Stimulated activated CD4-positive, alpha-beta T cell treated with anti-CD3 and anti-CD28 coated beads, Interleukin-2, amount 100 ng/mL, for 4 hours (primary cell): ENCODE results near the gene RAI14.
"Not testable (repeated sequence)": the region's sequence is repeated elsewhere in the genome, so short reads cannot be mapped to it uniquely, and the experiment has no call there.

Experiments
- DNase-seq: peaks from one replicate; pipeline ENCODE4 v3.0.0-alpha.2; 2020; ENCODE audit warnings: low read depth

The RAI14 gene

DNA sequence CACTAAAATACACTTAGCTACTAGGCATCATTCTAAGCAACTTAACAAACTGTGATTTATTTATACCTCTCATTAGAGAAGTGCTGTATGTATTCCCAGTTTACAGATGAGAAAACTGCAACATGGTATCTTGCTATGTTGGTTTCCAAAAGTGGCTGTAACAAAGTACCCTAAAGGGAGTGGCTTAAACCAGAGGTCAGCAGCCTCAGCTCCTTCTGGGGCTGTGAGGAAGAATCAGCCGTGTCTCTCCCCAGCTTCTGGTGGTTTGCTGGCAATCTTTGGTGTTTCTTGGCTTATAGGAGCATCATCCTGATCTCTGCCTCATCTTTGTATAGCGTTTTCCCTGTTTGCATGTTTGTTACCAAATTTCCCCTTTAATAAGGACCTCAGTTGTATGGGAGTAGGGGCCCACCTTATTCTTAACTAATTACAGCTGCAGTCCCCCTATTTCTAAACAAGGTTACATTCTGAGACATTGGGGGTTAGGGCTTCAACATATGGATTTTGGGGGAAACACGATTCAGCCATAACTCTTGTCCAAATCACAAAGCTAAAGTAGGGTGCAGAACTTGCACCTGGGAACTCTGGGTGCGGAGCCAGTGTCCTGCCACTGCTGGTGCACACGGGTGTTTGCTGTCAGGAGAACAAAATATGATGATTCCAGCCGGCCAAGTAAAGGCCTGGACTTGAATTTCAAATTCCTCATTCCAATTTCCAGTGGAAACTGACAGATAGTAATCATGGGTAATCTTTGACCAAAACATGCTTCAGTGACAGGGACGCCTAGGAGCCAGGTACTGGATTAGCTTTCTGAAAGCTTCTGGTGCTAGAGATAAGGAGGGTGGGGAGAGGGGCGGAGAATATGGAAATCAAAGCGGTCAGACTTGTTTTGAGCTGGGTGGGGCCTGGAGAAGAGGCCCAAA lies 43.3 kb downstream of the RAI14 start:
- no peak for DNase-seq

DNA sequence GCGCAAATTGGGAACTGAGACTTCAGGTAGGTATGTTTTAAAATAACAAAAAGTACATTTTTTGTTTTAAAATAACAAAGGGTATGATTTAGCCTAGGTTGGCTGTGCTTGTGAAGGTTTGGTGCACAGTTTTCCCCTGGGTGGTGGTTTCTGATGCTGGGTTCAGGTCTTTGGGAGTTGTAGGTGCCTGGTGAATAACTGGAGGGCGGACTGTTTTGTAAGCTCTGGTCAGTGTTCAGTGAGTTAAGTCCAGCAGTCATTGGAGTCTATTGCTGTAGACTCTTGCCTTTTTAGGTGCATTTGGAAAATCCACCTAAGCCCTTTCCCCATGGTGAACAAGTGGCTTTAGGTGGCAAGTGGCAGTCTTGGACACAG lies 43.9 kb downstream of the RAI14 start:
- no peak for DNase-seq

- DNase-seq, result not testable (repeated sequence)
Observed at GRCh38 chr5:34701442-34701841, 45.3 kb downstream of the RAI14 start.

- DNase-seq, result no peak
Observed at GRCh38 chr5:34703767-34704713, 47.9 kb downstream of the RAI14 start.

DNA sequence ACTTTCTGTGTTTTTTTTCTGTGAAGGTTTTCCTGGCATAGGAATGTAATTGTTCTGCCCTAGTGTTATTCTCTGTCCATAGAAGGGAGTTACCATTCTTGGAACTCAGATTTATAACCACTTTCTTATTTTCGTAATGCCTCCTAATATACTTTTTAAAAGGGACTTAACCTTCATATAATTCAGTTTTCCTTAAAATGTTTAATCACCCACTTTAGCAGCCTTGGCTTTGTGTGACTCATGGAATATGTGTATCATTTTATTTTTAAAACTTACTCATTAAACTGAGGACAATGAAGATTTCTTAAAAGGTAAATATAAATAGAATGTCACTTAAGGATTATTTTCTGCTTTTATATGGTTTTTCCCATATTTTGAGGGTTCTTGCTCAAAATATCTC lies 50.0 kb downstream of the RAI14 start:
- no peak for DNase-seq

DNA sequence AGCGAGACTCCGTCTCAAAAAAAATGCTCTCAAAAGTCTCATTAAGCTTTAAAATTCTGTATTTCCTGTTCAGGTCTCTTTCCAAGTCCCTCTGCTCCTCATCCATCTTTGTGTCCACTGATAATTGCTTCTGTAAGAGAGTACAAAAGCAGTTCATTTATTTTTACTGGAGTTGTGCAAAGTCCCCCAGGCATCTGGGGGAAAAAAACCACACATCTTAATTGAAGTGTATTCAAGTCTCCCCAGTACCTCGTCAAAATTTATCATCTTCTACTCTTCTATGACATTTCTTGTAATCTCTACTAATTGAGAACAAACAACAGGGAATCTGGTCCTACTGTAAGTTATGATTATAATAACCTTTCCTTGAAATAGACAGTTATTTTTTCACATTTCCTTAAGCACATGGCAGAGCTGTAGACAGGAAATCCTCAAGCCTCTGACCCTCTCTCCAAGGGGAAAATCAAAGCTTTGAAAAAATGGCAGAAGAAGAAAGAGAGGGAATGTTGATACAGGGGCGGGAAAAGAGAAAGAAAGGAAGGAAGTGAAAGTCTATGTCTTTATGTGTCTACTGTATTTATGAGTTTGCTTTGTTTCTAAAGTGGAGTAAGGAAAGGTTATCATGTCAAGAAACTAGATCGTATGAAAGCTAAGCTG lies 51.5 kb downstream of the RAI14 start:
- no peak for DNase-seq

GRCh38 chr5:34708777-34709176 lies 52.6 kb downstream of the RAI14 start:
- DNase-seq, result no peak

GRCh38 chr5:34709861-34710673 lies 53.9 kb downstream of the RAI14 start:
- no peak for DNase-seq

DNA sequence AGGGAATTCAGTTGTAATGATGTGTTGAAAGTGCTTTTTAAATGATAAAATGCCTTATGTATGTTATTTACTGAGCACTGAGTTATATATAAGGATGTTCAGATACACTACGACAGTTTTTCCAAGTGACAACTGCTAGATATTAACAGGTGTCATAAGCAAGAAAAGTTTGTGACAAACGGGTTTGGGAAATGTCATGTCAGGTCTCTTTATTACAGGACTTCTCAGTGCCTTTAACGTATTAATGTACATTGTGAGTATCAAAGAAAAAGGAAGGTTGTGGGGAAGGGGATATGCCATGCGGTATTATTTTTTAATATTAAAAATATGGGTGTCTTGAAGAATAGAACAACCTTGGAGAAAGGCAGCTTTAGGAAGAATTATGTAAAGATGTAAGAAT lies 56.4 kb downstream of the RAI14 start:
- DNase-seq, result no peak

DNA sequence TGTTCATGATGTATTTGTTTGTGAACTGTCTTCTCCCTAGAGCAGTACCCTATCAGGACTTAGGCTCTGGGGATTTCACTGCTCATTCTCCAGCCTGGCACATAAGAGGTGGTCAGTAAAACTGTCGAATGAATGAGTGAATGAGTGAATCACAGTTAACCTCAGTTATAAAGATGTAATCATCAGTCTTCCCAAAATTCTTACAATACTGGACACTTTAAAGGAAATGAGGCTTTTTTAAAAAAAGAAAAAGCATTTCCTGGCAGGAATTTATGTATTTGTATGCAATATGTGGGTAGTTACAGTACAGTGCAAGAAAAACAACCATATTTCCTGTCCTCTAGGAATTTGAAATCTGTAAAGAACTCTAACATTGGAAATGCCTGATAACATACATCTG lies 59.6 kb downstream of the RAI14 start:
- DNase-seq, result no peak

GRCh38 chr5:34716986-34717385 lies 60.9 kb downstream of the RAI14 start:
- no peak for DNase-seq

GRCh38 chr5:34717426-34718327 lies 61.5 kb downstream of the RAI14 start:
- no peak for DNase-seq

GRCh38 chr5:34718516-34718915 lies 62.4 kb downstream of the RAI14 start:
- DNase-seq, result no peak

DNA sequence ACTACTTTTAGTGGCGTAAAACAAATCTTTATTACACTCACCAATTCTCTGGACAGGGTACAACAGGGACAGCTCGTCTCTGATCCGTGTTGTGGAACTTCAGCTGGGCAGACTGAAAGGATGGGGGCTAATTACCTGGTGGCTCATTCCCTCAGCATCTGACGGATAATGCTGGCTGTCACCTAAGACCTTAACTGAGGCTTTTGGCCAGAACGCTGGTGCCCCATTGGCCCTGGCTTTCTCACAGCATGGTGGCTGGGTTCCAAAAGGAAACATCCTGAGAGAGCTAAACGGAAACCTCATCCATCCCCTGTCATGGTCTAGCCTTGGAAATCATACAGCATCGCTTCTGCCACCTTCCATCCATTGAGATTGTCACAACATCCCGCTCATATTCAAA lies 62.9 kb downstream of the RAI14 start:
- DNase-seq, result no peak

DNA sequence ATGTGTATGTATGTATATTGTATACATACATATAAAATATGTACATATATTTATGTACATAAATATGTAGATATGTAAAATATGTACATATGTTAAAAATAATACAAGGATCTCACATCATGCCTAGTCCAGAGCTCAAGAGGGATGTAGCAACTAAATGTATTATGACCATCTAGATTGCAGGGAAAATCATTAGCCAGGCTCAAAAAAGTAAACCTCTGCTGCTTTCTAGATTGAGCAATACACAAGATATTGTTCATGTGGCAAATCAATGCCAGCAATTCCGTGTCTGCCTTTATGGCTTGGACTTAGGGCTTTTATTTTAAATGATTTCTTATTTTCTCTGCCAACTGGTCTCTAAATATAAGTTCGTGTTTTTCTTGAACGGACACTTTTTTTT lies 65.2 kb downstream of the RAI14 start:
- no peak for DNase-seq

DNA sequence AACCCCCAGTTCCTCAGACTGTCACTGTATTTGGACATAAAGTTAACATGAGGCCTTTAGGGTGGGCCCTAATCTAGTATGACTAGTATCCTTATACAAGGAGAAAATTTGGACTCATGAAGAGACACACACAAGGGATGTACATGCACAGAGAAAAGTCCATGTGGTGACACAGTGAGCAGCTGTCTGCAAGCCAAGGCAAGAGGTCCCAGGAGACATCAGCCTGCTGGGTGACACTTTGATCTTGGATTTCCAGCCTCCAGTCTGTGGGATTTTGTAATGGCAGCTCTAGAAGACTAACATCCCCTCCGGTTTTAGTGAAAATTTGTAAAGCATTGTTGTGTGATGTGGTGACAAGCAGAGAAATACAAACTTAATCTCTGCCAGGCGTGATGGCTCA lies 66.1 kb downstream of the RAI14 start:
- no peak for DNase-seq

DNA sequence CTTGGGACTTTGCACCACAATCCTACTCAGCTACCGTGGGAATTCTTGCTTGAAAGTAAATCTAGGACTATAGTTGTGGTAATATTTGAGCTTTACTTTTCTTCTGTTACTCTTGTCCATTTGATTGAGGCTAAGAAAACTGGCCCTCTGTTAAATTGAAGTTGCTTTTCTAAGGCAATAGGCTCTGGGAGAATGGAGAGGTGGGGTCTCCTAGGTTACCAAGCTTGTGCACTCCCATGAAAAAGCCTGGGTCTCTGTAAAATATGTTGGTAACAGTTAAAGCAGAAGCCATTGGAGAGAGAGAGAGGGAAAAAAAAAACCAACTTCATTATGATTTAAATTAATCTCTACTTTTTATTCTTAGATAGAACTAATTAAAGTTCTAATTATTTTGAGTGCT lies 68.6 kb downstream of the RAI14 start:
- no peak for DNase-seq

- not testable (repeated sequence) for DNase-seq
Observed at GRCh38 chr5:34727166-34727749, 71.1 kb downstream of the RAI14 start.

- no peak for DNase-seq
Observed at GRCh38 chr5:34728236-34728635, 72.1 kb downstream of the RAI14 start.
